Parathyroid adenoma (tissue), 2 donors: ENCODE results near the gene C5orf58.

Experiments used
- H2AFZ ChIP-seq: fragments of 300-600 bp; sonication (generic); one replicate; pipeline ENCODE4 v1.7.0; 2017; ENCODE audit warnings: antibody characterized with exemption, mild to moderate bottlenecking
- H3K27ac ChIP-seq: fragments of 300-600 bp; sonication (generic); one replicate; pipeline ENCODE4 v1.7.0; 2017
- H3K27me3 ChIP-seq: fragments of 300-600 bp; sonication (generic); one replicate; pipeline ENCODE4 v1.7.0; 2017; ENCODE audit warnings: low read length; ENCODE audit not compliant: control insufficient read depth, insufficient read depth
- H3K36me3 ChIP-seq: fragments of 300-600 bp; sonication (generic); one replicate; pipeline ENCODE4 v1.7.0; 2017; ENCODE audit warnings: low read length; ENCODE audit not compliant: control insufficient read depth, insufficient read depth
- H3K4me1 ChIP-seq: fragments of 300-600 bp; sonication (generic); one replicate; pipeline ENCODE4 v1.7.0; 2017; ENCODE audit warnings: control low read depth
- H3K4me2 ChIP-seq: fragments of 300-600 bp; sonication (generic); one replicate; pipeline ENCODE4 v1.7.0; 2017; ENCODE audit warnings: low read length
- H3K4me3 ChIP-seq: fragments of 300-600 bp; sonication (generic); one replicate; pipeline ENCODE4 v1.7.0; 2017; ENCODE audit warnings: low read depth, low read length
- H3K79me2 ChIP-seq: fragments of 300-600 bp; sonication (generic); one replicate; pipeline ENCODE4 v1.7.0; 2017; ENCODE audit warnings: control low read depth
- H3K9ac ChIP-seq: fragments of 300-600 bp; sonication (generic); one replicate; pipeline ENCODE4 v1.7.0; 2017; ENCODE audit warnings: mild to moderate bottlenecking
- H3K9me3 ChIP-seq: fragments of 300-600 bp; sonication (generic); one replicate; pipeline ENCODE4 v1.7.0; 2017; ENCODE audit warnings: low read length; ENCODE audit not compliant: control insufficient read depth
- CTCF ChIP-seq: fragments of 300-600 bp; sonication (generic); IDR thresholded peaks from one replicate; pipeline ENCODE4 v1.7.0; 2017; ENCODE audit warnings: antibody characterized with exemption, mild to moderate bottlenecking
- donor health status: primary hyperparathyroidism.

The C5orf58 gene

DNA sequence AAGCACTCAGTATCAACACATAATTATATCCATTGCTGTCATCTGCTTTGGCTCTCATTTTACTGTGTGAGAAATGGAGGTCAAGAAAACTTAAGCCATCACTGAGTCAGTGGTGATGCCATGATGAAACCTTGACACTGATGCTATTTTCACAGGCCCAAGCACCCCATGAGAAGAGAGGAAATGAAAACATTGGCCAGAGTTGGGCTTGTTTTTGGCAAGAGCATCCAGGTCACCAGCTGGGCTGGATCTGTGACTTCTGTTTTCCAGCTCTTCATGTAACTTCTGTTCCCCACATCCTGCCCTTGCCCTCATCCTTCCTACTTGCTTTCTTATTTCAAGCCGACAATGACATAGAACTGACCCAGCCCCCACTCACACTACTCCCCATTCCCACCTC, 54.7 kb downstream of the C5orf58 start:
- no peak for TF ChIP-seq CTCF
- H3K4me1 ChIP-seq = no peaks in the 10 kb centered on the region

DNA sequence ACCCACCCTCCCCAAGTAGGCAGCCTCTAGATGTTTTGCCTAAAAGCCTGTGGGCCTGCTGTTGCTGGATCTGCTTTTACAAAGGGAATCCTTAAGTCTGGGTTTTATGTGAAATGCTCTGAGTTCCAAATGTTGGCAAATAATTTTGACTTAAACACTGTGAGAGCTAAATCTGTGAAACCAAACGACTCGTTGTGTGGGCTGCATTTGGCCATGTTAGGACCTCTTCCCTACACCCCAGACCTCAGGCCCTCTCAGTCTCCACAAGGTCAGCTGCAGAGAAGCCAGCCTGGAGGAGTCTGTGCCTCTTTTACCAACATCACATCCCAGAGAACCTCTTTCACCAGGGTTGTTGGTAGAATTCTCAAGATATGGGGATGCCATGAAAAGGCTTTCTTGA, 55.4 kb downstream of the C5orf58 start:
- Histone ChIP-seq H3K4me1 (no peaks in the 10 kb centered on the region), H3K9ac (no peak overlapping the region), H3K4me2 (no peak overlapping the region), H2AFZ (no peak overlapping the region), H3K4me3 (no peak overlapping the region), H3K9me3 (no peaks in the 10 kb centered on the region), H3K27me3 (no peaks in the 10 kb centered on the region), H3K36me3 (no peaks in the 10 kb centered on the region), H3K79me2 (no peaks in the 10 kb centered on the region), H3K27ac (no peak overlapping the region)
- no peak for TF ChIP-seq CTCF

More for the DNA sequence above, 54.7 kb downstream of the C5orf58 start:
- no peak overlapping the region for H3K4me3 ChIP-seq
- H3K9me3 ChIP-seq = no peaks in the 10 kb centered on the region
- no peak overlapping the region for H3K4me2 ChIP-seq
- H3K27ac ChIP-seq = no peak overlapping the region
- H2AFZ ChIP-seq = no peak overlapping the region
- no peaks in the 10 kb centered on the region for H3K27me3 ChIP-seq
- no peak overlapping the region for H3K9ac ChIP-seq
- H3K36me3 ChIP-seq = no peaks in the 10 kb centered on the region
- H3K79me2 ChIP-seq = no peaks in the 10 kb centered on the region

GRCh38 chr5:170288551-170288950, 55.8 kb downstream of the C5orf58 start:
- no peak overlapping the region for H3K4me3 ChIP-seq
- H3K27ac ChIP-seq = no peak overlapping the region
- TF ChIP-seq CTCF = no peak
- H3K4me1 ChIP-seq = no peaks in the 10 kb centered on the region
- H3K27me3 ChIP-seq = no peaks in the 10 kb centered on the region
- H3K9ac ChIP-seq = no peak overlapping the region
- H2AFZ ChIP-seq = no peak overlapping the region
- H3K9me3 ChIP-seq = no peaks in the 10 kb centered on the region
- H3K79me2 ChIP-seq = no peaks in the 10 kb centered on the region
- H3K4me2 ChIP-seq = no peak overlapping the region
- no peaks in the 10 kb centered on the region for H3K36me3 ChIP-seq

DNA sequence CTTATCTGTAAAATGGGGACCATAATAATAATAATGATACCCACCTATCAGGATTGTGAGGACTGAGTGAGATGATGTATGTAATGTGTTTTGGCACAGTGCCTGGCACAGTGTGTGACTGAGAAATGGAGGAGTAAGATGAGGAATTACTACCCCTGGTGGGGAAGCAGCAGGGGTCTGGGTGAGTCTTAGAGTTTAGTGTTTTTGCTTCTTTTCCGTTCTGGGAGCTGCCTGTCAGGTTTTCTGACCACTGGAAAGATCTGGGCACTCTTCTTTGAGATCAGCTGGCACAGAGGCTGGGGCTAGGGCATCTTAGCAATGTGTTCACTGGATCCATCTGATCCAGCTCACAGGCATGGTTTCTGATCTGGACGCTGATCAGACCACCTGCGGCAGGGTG, 56.3 kb downstream of the C5orf58 start:
- Histone ChIP-seq H3K4me1 (no peaks in the 10 kb centered on the region), H2AFZ (no peak overlapping the region), H3K9me3 (no peaks in the 10 kb centered on the region), H3K27ac (no peak overlapping the region), H3K36me3 (no peaks in the 10 kb centered on the region), H3K27me3 (no peaks in the 10 kb centered on the region), H3K4me2 (no peak overlapping the region), H3K9ac (no peak overlapping the region), H3K4me3 (no peak overlapping the region), H3K79me2 (no peaks in the 10 kb centered on the region)
- TF ChIP-seq CTCF = no peak

GRCh38 chr5:170289764-170290163, 57.0 kb downstream of the C5orf58 start:
- Histone ChIP-seq H2AFZ (no peak overlapping the region), H3K4me1 (no peaks in the 10 kb centered on the region), H3K79me2 (no peaks in the 10 kb centered on the region), H3K27me3 (no peaks in the 10 kb centered on the region), H3K4me3 (no peak overlapping the region), H3K9me3 (no peaks in the 10 kb centered on the region), H3K4me2 (no peak overlapping the region), H3K36me3 (no peaks in the 10 kb centered on the region), H3K9ac (no peak overlapping the region), H3K27ac (no peak overlapping the region)
- TF ChIP-seq CTCF = no peak
